ENCODE results near the gene LRIT3.

The LRIT3 gene

DNA sequence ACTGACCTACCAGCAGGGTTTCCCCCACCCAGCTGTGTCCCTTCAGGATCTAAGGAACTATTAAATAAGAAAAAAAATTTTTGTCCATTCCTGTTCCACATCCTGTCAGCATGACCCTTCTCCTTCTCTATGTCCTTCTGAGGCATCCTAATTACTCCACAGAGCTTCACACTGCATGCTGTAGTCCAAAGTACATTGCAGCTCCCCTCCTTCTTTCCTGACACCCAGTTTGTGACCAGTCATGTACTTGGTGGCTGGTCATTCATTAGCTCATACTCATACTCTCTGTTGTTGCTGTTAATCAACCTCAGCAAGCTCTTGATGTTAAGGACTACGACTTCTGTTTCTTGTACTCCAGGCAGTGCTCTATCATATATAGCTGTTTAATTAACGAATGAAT is 62.3 kb downstream of the LRIT3 start:
- no peak for DNase-seq (ENCODE audit: extremely low read depth, low read depth)
- TF ChIP-seq, protein P1, sequence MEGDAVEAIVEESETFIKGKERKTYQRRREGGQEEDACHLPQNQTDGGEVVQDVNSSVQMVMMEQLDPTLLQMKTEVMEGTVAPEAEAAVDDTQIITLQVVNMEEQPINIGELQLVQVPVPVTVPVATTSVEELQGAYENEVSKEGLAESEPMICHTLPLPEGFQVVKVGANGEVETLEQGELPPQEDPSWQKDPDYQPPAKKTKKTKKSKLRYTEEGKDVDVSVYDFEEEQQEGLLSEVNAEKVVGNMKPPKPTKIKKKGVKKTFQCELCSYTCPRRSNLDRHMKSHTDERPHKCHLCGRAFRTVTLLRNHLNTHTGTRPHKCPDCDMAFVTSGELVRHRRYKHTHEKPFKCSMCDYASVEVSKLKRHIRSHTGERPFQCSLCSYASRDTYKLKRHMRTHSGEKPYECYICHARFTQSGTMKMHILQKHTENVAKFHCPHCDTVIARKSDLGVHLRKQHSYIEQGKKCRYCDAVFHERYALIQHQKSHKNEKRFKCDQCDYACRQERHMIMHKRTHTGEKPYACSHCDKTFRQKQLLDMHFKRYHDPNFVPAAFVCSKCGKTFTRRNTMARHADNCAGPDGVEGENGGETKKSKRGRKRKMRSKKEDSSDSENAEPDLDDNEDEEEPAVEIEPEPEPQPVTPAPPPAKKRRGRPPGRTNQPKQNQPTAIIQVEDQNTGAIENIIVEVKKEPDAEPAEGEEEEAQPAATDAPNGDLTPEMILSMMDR (IDR thresholded peaks at IDR 0.05; ENCODE audit: low read depth, low read length): no peak

DNA sequence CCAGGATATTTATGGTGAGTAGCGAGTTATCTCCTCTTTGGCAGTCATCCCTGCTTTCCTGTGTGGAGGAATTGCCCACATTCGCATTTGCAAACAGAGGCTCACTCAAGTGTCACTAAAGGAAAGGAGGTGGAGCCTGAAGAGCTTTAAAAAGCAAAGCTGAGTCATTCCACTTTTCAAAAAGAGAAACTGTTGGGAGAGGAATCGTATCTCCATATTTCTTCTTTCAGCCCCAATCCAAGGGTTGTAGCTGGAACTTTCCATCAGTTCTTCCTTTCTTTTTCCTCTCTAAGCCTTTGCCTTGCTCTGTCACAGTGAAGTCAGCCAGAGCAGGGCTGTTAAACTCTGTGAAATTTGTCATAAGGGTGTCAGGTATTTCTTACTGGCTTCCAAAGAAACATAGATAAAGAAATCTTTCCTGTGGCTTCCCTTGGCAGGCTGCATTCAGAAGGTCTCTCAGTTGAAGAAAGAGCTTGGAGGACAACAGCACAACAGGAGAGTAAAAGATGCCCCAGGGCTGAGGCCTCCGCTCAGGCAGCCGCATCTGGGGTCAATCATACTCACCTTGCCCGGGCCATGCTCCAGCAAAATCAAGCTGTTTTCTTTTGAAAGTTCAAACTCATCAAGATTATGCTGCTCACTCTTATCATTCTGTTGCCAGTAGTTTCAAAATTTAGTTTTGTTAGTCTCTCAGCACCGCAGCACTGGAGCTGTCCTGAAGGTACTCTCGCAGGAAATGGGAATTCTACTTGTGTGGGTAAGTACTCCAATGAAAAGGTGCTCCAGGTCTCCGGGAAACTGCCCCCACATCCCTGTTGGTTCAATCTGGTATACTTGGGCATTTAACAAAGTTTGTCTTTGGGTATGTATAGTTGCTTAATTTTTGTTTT is 65.0 kb downstream of the LRIT3 start, which contains the start of gene EGF:
Gene EGF, plus strand, starts transcription at position 178 of the 890 bp plus-strand sequence. Its CDS starts 453 bp downstream, at position 631.
- DNase-seq (ENCODE audit: extremely low read depth, low read depth): no peak
- TF ChIP-seq, protein P1 (IDR thresholded peaks at IDR 0.05; ENCODE audit: low read depth, low read length): no peak

DNA sequence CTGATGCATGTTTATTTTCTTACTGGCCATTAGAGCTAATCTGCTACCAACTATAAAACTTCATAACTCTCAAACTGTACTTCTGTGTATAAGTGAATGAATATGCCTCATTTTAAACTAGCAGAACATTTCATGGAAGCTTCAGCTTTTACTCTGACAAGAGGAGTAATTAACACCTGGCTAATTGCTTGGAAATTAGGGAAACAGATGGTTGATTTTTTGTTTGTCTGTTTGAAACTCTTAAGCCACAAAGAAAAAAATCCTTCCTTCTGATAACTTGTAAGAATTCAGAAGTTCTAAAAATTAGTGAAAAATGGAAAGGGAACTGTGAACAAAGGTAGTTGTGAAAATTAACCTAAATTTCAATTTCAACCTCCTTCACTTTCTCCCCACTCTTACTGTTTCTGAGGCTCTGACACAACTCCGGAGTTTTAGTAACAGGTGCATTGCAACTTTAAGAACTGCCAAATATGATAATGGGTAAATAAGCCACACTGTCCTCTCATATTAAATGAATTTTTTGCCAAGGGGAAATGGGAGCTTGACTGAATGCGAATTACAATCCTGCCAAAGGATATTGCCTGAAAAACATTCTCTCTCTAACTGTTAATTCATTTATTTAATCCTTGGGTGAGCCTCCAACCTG is 65.8 kb downstream of the LRIT3 start:
- TF ChIP-seq, protein P1 (IDR thresholded peaks at IDR 0.05; ENCODE audit: low read depth, low read length): no peak
- DNase-seq (ENCODE audit: extremely low read depth, low read depth): no peak

DNA sequence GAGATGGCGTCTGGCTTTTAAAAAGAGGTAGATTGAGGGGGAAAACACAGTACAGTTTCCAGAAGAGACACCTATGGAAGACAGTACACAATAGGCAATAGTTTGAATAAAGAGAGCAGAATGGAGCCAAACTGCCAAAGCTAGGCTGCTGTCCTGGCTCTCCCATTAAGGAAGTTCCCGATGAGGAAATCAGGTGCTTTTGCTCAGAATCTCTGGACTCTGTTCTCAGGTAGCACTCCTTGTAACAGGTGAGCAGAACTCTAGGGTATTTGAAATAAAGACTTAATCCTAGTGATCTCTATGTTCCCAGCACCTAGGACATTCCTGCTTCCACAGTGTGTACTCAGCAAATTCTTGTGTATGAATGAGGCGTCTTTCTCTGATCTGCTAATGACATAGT is 66.4 kb downstream of the LRIT3 start:
- TF ChIP-seq, protein P1 (IDR thresholded peaks at IDR 0.05; ENCODE audit: low read depth, low read length): no peak
- no peak for DNase-seq (ENCODE audit: extremely low read depth, low read depth)

DNA sequence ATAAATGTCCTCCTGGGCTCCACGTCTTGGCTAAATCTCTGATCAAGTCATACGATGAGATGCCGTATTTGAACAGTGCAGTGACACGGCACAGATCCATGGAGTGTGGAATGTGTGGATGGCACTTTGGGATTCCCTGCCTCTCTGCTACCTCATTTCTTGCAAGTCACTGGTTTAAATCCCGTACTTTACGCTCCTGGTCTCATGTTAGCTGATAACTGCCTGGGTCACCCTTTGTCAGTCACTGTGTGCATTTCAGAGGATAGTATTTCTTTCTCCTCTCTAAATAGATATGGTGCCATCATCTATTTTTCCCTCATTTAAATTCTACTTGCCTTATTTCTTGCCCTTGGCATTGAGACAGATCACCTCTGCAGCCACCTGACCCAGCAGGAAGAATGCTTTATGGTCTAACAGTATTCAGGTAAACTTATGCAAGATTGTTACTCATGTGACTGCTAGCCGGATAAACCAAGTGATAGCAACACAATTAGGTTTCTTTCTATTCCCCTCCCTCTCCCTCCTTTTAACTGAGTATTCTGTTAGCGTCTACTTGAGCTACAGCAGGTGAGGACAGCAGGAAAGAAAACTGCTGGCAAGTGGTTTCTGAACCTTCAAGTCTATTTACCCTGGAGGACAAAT is 67.6 kb downstream of the LRIT3 start:
- TF ChIP-seq, protein P1 (IDR thresholded peaks at IDR 0.05; ENCODE audit: low read depth, low read length): no peak
- DNase-seq (ENCODE audit: extremely low read depth, low read depth): no peak

DNA sequence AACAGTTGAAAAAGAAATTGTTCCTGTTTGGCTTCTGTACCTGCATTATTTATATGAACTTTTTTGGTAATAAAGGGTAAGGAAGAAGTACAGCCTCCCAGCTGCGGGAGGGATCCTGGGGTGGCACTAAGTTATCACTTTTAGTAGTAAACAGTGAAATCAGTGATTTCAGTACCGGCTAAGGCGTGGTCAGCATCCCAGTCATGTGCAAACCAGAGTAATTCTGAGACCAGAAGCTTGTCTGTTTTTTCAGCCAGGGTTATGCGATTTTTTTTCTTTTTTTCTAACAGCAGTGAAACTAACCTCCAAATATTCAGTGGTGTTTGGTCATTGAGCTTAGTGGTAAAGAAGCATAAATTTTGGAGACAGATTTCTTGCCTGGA is 68.1 kb downstream of the LRIT3 start:
- no peak for DNase-seq (ENCODE audit: extremely low read depth, low read depth)
- TF ChIP-seq, protein P1 (IDR thresholded peaks at IDR 0.05; ENCODE audit: low read depth, low read length): no peak

All from AG09319 (cell line).